Large intestine (tissue), 3 donors: ENCODE results near the gene ARHGAP21. TPM values are rescaled to one million over a fixed set of nuclear protein-coding genes. Genes with fewer than 3 reads are reported as not detected.
"Not testable (repeated sequence)": the region's sequence is repeated elsewhere in the genome, so short reads cannot be mapped to it uniquely, and the experiment has no call there.

ENCODE experiments used
- DNase-seq, 2 donors: peaks; one replicate each; pipeline versions ENCODE4 v3.0.0 to v3.0.0-alpha.2; 2013
- H3K27ac ChIP-seq: one replicate; pipeline ENCODE4 v1.5.1; 2013; ENCODE audit warnings: low read length
- H3K27me3 ChIP-seq: 2 replicates; pipeline ENCODE4 v1.6.1; 2013; ENCODE audit warnings: low read length; ENCODE audit not compliant: control insufficient read depth, insufficient read depth
- H3K36me3 ChIP-seq: 2 replicates; pipeline ENCODE4 v1.6.1; 2013; ENCODE audit warnings: low read length; ENCODE audit not compliant: control insufficient read depth, insufficient read depth
- H3K4me1 ChIP-seq: one replicate; pipeline ENCODE4 v1.6.1; 2013; ENCODE audit warnings: low read length; ENCODE audit not compliant: control insufficient read depth, insufficient read depth
- H3K4me3 ChIP-seq: one replicate; pipeline ENCODE4 v1.5.1; 2013; ENCODE audit warnings: low read length
- H3K9me3 ChIP-seq: one replicate; pipeline ENCODE4 v1.6.1; 2013; ENCODE audit warnings: mild to moderate bottlenecking, low read depth, low read length, moderate library complexity; ENCODE audit not compliant: control insufficient read depth
- WGBS: methylation state at CpG from one replicate; pipeline ENCODE4 v1.1.5; 2013; ENCODE audit warnings: low lambda C conversion rate; ENCODE audit not compliant: insufficient coverage; 5-methylcytosine and 5-hydroxymethylcytosine counted together
- polyA plus RNA-seq: library from polyadenylated mRNA; unstranded; fragments of 120-200 nt; gene quantifications from one replicate; pipeline ENCODE4 v1.2.1, GENCODE V29; 2013

Gene ARHGAP21
- polyA plus RNA-seq, 1 donor = 55.4 TPM

DNA sequence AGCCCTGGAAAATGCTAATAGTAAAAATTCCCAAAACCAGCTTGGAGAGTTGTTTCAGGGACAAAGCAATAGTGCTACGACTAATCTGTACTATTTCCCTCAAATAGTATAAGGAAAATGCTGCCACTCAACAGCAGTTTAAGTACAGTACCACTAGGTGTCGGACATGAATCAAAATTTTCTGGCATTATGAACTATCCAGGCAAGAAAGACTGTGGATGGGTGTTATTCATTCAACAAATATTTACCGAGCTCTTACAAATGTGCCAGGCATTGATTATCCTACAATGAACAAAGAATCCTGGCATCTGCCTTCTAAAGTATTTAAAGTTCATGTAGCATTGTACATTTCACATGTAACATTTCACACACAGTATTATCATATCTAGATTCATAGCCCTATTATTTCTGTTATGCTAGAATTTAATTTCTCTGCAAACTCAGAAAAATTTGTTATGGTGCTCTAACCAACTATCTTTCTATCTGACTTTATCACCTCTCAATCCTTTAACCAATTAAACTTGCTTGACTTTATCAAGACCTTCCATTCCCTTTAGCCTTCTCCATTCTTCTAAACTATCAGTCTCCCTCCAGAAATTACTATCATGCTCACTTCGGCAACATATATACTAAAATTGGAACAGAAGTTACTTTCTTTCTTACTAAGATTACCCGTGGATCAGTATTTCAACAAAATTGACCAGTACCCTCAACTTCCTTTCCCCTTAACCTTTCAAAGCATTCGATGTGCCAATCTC lies 80.6 kb downstream of the ARHGAP21 start:
- H3K4me1 ChIP-seq = no peaks in the 10 kb centered on the region
- no peak overlapping the region for H3K4me3 ChIP-seq
- no peak overlapping the region for H3K27ac ChIP-seq
- 67% methylated on average over 3 of the region's 6 CpGs for WGBS
- H3K36me3 ChIP-seq = no peaks in the 10 kb centered on the region
- peak; percentile 32 to 59 for DNase-seq
- H3K9me3 ChIP-seq = no peaks in the 10 kb centered on the region
- H3K27me3 ChIP-seq = no peaks in the 10 kb centered on the region

GRCh38 chr10:24639124-24639523 lies 84.6 kb downstream of the ARHGAP21 start:
- no peaks in the 10 kb centered on the region for H3K9me3 ChIP-seq
- H3K27ac ChIP-seq = no peak overlapping the region
- DNase-seq = no peak
- H3K27me3 ChIP-seq = no peaks in the 10 kb centered on the region
- no peaks in the 10 kb centered on the region for H3K36me3 ChIP-seq
- whole genome bisulfite sequencing = no CpG with 5 or more reads among the region's 1 CpG
- H3K4me1 ChIP-seq = no peaks in the 10 kb centered on the region
- H3K4me3 ChIP-seq = no peak overlapping the region

DNA sequence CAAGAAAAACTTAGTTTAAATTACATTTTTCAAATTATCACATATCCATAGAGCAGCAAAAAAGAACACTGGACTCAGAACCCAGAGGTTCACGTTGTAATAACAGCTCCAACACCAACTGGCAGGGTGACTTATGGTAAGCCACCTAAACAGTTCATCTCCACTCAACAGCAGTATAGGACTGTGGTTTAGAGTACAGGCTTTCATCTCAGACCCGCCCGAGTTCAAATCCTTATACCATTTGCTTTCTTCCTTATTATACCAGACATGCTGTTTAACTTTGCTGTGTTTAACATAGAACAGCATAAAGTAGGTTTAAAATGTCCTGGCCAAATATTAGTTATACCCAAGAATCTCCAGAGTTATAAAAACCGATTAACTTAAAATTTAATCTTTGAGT lies 97.9 kb downstream of the ARHGAP21 start:
- H3K9me3 ChIP-seq = no peaks in the 10 kb centered on the region
- no peak overlapping the region for H3K27ac ChIP-seq
- WGBS = 80% methylated on average over 1 of the region's 4 CpGs
- H3K36me3 ChIP-seq = peaks cover 4% of the 10 kb centered on the region
- no peak for DNase-seq
- H3K4me1 ChIP-seq = no peaks in the 10 kb centered on the region
- no peak overlapping the region for H3K4me3 ChIP-seq
- H3K27me3 ChIP-seq = no peaks in the 10 kb centered on the region

DNA sequence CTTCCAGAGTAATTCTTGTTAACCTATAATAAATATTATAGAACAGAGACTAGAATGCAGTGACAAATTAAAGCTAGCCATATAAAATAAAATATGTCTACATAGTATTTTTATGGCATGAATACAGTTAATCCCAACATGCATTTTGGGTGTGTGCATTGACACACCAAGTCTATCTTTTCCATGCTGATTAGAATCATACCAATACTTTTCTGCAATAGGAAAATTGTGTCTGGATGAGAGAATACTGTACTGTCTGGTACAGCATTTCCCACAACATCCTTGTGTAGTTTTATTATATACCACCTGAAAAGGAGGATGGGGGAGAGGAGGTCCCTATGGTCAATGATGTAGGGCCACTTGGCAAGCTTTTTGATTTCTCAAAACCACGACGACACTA lies 100.3 kb downstream of the ARHGAP21 start:
- no peak for DNase-seq
- no peaks in the 10 kb centered on the region for H3K4me1 ChIP-seq
- no peak overlapping the region for H3K27ac ChIP-seq
- no peak overlapping the region for H3K4me3 ChIP-seq
- peaks cover 12% of the 10 kb centered on the region for H3K36me3 ChIP-seq
- H3K27me3 ChIP-seq = no peaks in the 10 kb centered on the region
- no peaks in the 10 kb centered on the region for H3K9me3 ChIP-seq
- no CpG with 5 or more reads among the region's 2 CpGs for WGBS

GRCh38 chr10:24622781-24623301 lies 100.8 kb downstream of the ARHGAP21 start:
- H3K4me3 ChIP-seq = no peak overlapping the region
- H3K36me3 ChIP-seq = peaks cover 14% of the 10 kb centered on the region
- H3K4me1 ChIP-seq = no peaks in the 10 kb centered on the region
- H3K27me3 ChIP-seq = no peaks in the 10 kb centered on the region
- 50% methylated on average over 1 of the region's 4 CpGs for WGBS
- DNase-seq = no peak
- no peak overlapping the region for H3K27ac ChIP-seq
- H3K9me3 ChIP-seq = no peaks in the 10 kb centered on the region

DNA sequence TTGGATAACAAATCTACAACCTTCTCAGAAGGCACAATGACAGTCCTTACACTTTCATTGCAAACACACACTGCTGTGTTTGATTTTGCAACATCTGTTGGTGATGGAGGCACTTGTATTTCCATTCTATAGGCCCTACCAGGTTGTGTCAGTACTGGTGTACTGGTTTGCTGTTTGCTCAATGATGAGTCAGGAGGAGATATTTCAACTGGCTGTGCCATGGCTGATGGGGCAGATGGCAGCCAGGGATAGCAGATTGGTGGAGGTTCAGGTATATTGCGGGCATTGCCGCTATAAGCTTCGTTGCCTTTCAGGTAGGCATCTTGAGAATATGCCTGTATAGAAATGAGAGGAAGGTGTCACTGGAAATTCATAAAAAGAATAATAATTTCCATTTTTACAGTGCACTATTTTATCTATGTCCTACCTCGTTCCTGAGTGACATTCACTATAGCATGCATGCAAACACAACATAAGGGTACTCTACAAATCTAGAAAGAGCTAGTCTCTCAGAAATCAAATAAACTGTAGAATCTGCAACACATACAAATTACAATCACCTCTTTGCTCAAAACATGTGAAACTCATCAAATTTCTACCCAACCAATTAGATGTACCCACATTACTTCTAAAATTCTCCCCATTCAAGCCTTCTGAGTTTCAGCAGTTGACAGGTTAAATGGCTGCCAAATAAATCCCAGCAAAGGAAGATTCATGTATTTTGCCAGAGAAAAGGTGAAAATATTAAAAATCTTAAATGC lies 102.5 kb downstream of the ARHGAP21 start:
- H3K9me3 ChIP-seq = not testable (repeated sequence)
- WGBS = 100% methylated on average over 1 of the region's 4 CpGs

DNA sequence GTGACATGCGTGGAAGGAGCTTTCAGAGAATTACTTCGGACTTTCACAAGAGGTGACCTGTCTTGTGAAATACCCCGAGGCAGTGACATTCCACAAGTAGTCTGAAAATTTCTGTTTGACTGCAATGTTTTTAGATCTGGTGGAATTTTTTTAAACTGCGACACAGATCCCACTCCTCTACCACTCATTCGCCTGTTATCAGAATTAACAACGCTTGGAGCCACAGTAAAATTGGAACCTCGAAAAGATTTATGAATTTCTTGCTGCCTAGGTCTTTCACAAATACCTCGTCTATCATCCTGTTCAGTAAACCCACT lies 103.7 kb downstream of the ARHGAP21 start:
- H3K27me3 ChIP-seq, H3K27ac ChIP-seq, DNase-seq, H3K9me3 ChIP-seq, H3K4me3 ChIP-seq, H3K4me1 ChIP-seq: not testable (repeated sequence)
- WGBS = no CpG with 5 or more reads among the region's 8 CpGs
- peaks cover 13% of the 10 kb centered on the region for H3K36me3 ChIP-seq

More for the DNA sequence above, 102.5 kb downstream of the ARHGAP21 start:
- not testable (repeated sequence) for DNase-seq, H3K27me3 ChIP-seq, H3K4me1 ChIP-seq, H3K27ac ChIP-seq, H3K4me3 ChIP-seq
- peaks cover 12% of the 10 kb centered on the region for H3K36me3 ChIP-seq

- H3K4me3 ChIP-seq, DNase-seq, H3K27me3 ChIP-seq, H3K4me1 ChIP-seq, H3K9me3 ChIP-seq, H3K27ac ChIP-seq: not testable (repeated sequence)
- H3K36me3 ChIP-seq = peaks cover 13% of the 10 kb centered on the region
- no CpG with 5 or more reads among the region's 11 CpGs for WGBS
Measured at GRCh38 chr10:24619291-24619993, 104.2 kb downstream of the ARHGAP21 start.

DNA sequence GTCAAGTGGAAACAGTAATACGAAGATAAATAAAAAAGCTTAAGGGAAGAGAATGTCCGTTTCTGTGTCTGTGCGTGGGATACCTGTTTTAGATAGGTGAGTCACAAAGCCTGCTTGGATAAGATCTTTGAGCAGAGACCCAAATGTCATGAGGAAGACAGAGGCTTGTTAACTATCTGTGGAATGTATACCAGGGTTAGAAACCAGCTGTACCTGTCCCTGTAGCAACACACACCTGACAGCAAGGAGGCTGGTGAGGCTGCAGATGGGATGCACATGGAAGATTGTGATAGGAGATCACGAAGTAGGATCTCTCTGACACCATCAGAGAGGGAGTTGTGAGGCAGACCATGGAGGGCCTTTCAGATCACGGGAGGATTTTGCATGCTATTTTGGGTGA lies 105.3 kb downstream of the ARHGAP21 start:
- no peak overlapping the region for H3K27ac ChIP-seq

DNA sequence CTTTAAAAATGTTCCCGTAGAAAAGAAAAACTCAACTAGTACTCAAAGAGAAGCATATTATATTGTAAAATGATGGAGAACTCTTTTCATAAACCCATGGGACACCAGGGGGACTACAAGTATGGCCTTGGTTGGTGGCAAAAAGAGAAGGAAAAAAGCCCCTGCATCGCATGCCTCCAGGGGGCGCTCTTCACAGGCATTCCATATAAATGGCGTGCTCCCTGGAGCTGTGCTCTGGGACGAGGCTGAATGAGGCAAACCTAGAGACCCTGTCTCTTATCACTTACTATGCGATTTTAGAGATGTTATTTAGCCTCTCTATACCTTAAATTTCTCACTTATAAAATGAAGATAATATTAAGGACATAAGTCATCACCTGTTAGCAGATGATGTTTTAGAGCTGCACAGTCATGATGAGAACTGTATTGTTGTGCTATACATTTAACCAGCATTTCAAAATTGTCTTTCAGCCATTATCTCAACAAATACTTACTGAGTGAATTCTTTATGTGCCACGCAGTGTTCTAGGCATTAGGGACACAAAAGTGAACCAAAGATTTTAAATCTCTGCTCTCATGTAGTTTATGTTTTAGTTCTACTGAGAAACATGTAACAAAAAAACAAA lies 105.8 kb downstream of the ARHGAP21 start:
- DNase-seq = peak; percentile 24 to 29
- no peaks in the 10 kb centered on the region for H3K27me3 ChIP-seq
- no peaks in the 10 kb centered on the region for H3K9me3 ChIP-seq
- WGBS = 100% methylated on average over 2 of the region's 7 CpGs
- peaks cover 18% of the 10 kb centered on the region for H3K36me3 ChIP-seq
- no peak overlapping the region for H3K27ac ChIP-seq
- no peaks in the 10 kb centered on the region for H3K4me1 ChIP-seq
- no peak overlapping the region for H3K4me3 ChIP-seq

More for the DNA sequence above, 105.3 kb downstream of the ARHGAP21 start:
- Histone ChIP-seq H3K4me1 (no peaks in the 10 kb centered on the region), H3K36me3 (peaks cover 18% of the 10 kb centered on the region), H3K4me3 (no peak overlapping the region), H3K27me3 (no peaks in the 10 kb centered on the region), H3K9me3 (no peaks in the 10 kb centered on the region)
- WGBS = 85% methylated on average over 4 of the region's 5 CpGs
- DNase-seq = no peak
